ENCODE measurements around the gene FAM89B.

The FAM89B gene

GRCh38 chr11:65595131-65595530, 22.8 kb downstream of the FAM89B start:
- TF ChIP-seq EZH2 (optimal IDR thresholded peaks at IDR 0.05; ENCODE audit: low read depth, low read length) (no peak), EZH2phosphoT487 (IDR thresholded peaks at IDR 0.05; ENCODE audit: low read length) (no peak)
- TF ChIP-seq, protein P1, sequence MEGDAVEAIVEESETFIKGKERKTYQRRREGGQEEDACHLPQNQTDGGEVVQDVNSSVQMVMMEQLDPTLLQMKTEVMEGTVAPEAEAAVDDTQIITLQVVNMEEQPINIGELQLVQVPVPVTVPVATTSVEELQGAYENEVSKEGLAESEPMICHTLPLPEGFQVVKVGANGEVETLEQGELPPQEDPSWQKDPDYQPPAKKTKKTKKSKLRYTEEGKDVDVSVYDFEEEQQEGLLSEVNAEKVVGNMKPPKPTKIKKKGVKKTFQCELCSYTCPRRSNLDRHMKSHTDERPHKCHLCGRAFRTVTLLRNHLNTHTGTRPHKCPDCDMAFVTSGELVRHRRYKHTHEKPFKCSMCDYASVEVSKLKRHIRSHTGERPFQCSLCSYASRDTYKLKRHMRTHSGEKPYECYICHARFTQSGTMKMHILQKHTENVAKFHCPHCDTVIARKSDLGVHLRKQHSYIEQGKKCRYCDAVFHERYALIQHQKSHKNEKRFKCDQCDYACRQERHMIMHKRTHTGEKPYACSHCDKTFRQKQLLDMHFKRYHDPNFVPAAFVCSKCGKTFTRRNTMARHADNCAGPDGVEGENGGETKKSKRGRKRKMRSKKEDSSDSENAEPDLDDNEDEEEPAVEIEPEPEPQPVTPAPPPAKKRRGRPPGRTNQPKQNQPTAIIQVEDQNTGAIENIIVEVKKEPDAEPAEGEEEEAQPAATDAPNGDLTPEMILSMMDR (IDR thresholded peaks at IDR 0.05; ENCODE audit: low read length): no peak
- no peaks in the 10 kb centered on the region for H3K9me3 ChIP-seq (replicated peaks; ENCODE audit: insufficient read depth, low read length)
- no peak overlapping the region for H3K4me2 ChIP-seq (ENCODE audit: low read depth, low read length)
- no peak overlapping the region for H3K9ac ChIP-seq (ENCODE audit: low read length)
- no peaks in the 10 kb centered on the region for H4K20me1 ChIP-seq (ENCODE audit: insufficient read depth, low read length)
- DNase-seq: no peak
- H3K36me3 ChIP-seq (replicated peaks; ENCODE audit: insufficient read depth, low read length): no peaks in the 10 kb centered on the region
- H3K27ac ChIP-seq (ENCODE audit: low read length): no peak overlapping the region
- H3F3A ChIP-seq (ENCODE audit: insufficient read depth, low read length): no peaks in the 10 kb centered on the region
- no peak overlapping the region for H3K4me3 ChIP-seq (ENCODE audit: low read length)
- H3K79me2 ChIP-seq (ENCODE audit: low read length): no peaks in the 10 kb centered on the region
- H2AFZ ChIP-seq (ENCODE audit: low read length): no peak overlapping the region
- H3K27me3 ChIP-seq (replicated peaks; ENCODE audit: insufficient read depth, low read length): no peaks in the 10 kb centered on the region
- H3K4me1 ChIP-seq (ENCODE audit: low read length): no peaks in the 10 kb centered on the region
- no peaks in the 10 kb centered on the region for H3K9me2 ChIP-seq (replicated peaks; ENCODE audit: insufficient read depth, low read length)

GRCh38 chr11:65595543-65596281, 23.4 kb downstream of the FAM89B start, which contains the start of gene KCNK7:
KCNK7 (minus strand) TSS chr11:65595800; CDS start chr11:65595772, 28 bp downstream.
- H3K27me3 ChIP-seq (replicated peaks; ENCODE audit: insufficient read depth, low read length): no peaks in the 10 kb centered on the region
- no peak within 1 kb of the TSS for H2AFZ ChIP-seq (ENCODE audit: low read length)
- H3F3A ChIP-seq (ENCODE audit: insufficient read depth, low read length): no peaks in the 10 kb centered on the region
- H3K4me2 ChIP-seq (ENCODE audit: low read depth, low read length): no peak within 1 kb of the TSS
- no peaks in the 10 kb centered on the region for H3K4me1 ChIP-seq (ENCODE audit: low read length)
- H4K20me1 ChIP-seq (ENCODE audit: insufficient read depth, low read length): no peaks in the 10 kb centered on the region
- DNase-seq: no peak
- H3K9me2 ChIP-seq (replicated peaks; ENCODE audit: insufficient read depth, low read length): no peaks in the 10 kb centered on the region
- no peaks in the 10 kb centered on the region for H3K9me3 ChIP-seq (replicated peaks; ENCODE audit: insufficient read depth, low read length)
- no peak within 1 kb of the TSS for H3K27ac ChIP-seq (ENCODE audit: low read length)
- H3K36me3 ChIP-seq (replicated peaks; ENCODE audit: insufficient read depth, low read length): no peaks in the 10 kb centered on the region
- no peak within 1 kb of the TSS for H3K9ac ChIP-seq (ENCODE audit: low read length)
- H3K4me3 ChIP-seq (ENCODE audit: low read length): no peak within 1 kb of the TSS
- H3K79me2 ChIP-seq (ENCODE audit: low read length): no peaks in the 10 kb centered on the region
- TF ChIP-seq EZH2 (optimal IDR thresholded peaks at IDR 0.05; ENCODE audit: low read depth, low read length) (no peak), EZH2phosphoT487 (IDR thresholded peaks at IDR 0.05; ENCODE audit: low read length) (no peak)
- TF ChIP-seq, protein P1 (IDR thresholded peaks at IDR 0.05; ENCODE audit: low read length): no peak

- Histone ChIP-seq H2AFZ (ENCODE audit: low read length) (no peak overlapping the region), H3K9me3 (replicated peaks; ENCODE audit: insufficient read depth, low read length) (no peaks in the 10 kb centered on the region), H3K4me1 (ENCODE audit: low read length) (no peaks in the 10 kb centered on the region), H3K9me2 (replicated peaks; ENCODE audit: insufficient read depth, low read length) (no peaks in the 10 kb centered on the region), H3K27ac (ENCODE audit: low read length) (no peak overlapping the region), H3K9ac (ENCODE audit: low read length) (no peak overlapping the region), H3K4me3 (ENCODE audit: low read length) (no peak overlapping the region), H3K79me2 (ENCODE audit: low read length) (no peaks in the 10 kb centered on the region), H4K20me1 (ENCODE audit: insufficient read depth, low read length) (no peaks in the 10 kb centered on the region), H3K27me3 (replicated peaks; ENCODE audit: insufficient read depth, low read length) (no peaks in the 10 kb centered on the region), H3K4me2 (ENCODE audit: low read depth, low read length) (no peak overlapping the region), H3F3A (ENCODE audit: insufficient read depth, low read length) (no peaks in the 10 kb centered on the region), H3K36me3 (replicated peaks; ENCODE audit: insufficient read depth, low read length) (no peaks in the 10 kb centered on the region)
- TF ChIP-seq EZH2phosphoT487 (IDR thresholded peaks at IDR 0.05; ENCODE audit: low read length): no peak
- TF ChIP-seq, protein P1 (IDR thresholded peaks at IDR 0.05; ENCODE audit: low read length): no peak
- no peak for DNase-seq
Measured at GRCh38 chr11:65596520-65596919, 24.2 kb downstream of the FAM89B start.

All from MM.1S (cell line).